OCI-M2 (cell line): ENCODE measurements around the gene DDX4.
"Not testable (repeated sequence)": the region's sequence is repeated elsewhere in the genome, so short reads cannot be mapped to it uniquely, and the experiment has no call there.

Source experiments
- DNase-seq: peaks from one replicate; lab custom pipeline; 2025; ENCODE audit not compliant: unreplicated experiment; lab: John Stamatoyannopoulos, UW

DDX4 gene

GRCh38 chr5:55720188-55720703 is 17.6 kb upstream of the DDX4 start:
- no peak for DNase-seq

GRCh38 chr5:55724281-55724680 is 13.6 kb upstream of the DDX4 start:
- DNase-seq: no peak

- no peak for DNase-seq
These were observed 6.0 kb upstream of the DDX4 start for GRCh38 chr5:55731848-55732247.

- no peak for DNase-seq
These were observed 5.3 kb upstream of the DDX4 start for GRCh38 chr5:55732585-55732984.

DNA sequence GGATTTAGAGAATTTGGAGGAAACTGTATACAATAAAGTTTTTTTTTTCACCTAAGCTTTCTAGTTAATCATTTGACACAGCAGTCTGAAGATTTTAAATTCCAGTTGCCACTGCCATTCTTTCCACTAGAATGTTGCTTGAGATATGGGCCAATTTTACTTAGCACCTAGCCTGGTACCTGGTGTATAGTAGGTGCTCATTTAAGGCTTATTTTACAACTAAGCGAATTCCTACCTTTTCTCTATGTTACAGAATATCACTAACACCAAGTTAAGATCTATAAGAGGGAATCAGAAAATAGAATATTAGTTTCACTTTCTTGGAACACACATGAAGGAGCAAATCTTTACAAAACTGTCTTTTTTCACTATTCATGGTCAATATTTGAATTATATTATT is 3.2 kb upstream of the DDX4 start:
- no peak for DNase-seq

DNA sequence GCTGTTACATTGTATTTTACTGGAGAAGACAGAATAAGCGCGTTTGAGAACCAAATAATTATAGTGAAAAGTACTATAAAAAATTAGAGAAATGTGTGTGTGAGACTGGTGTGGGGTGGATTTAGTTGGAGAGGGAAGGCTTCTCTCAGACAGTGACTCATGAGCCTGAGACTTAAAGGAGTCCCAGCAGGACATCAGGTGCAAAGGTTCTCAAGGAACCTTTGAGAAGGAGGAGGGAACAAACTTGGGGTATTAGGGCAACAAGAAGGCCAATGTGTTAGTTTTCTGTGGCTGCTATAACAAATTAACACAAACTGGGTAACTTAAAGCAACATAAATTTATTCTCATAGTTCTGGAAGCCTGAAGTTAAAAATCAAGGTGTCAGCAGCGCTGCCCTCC is 4.9 kb downstream of the DDX4 start:
- DNase-seq: no peak

- DNase-seq: no peak
These were observed 10.0 kb downstream of the DDX4 start for GRCh38 chr5:55747778-55748318.

- DNase-seq: no peak
These were observed 11.5 kb downstream of the DDX4 start for GRCh38 chr5:55749387-55749786.

- no peak for DNase-seq
These were observed 12.2 kb downstream of the DDX4 start for GRCh38 chr5:55750063-55750462.

GRCh38 chr5:55750499-55750898 is 12.6 kb downstream of the DDX4 start:
- no peak for DNase-seq

DNA sequence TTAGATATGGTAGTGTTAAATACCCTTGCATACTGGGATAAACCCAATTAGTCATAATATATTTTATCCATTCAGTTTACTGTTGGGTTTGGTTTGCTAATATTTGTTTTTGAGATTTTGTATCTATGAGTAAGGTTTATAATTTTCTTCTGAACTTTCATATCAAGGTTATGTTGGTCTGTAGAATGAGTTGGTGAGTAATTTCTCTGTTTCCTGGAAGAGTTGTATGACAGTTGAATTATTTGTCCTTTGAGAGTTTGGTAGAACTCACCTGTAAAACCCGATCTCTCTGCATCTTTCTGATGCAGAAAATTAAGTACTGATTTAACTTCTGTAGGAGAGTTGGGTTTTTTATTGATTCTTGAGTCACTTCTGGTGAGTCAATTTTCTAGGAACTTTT is 20.4 kb downstream of the DDX4 start:
- no peak for DNase-seq

DNA sequence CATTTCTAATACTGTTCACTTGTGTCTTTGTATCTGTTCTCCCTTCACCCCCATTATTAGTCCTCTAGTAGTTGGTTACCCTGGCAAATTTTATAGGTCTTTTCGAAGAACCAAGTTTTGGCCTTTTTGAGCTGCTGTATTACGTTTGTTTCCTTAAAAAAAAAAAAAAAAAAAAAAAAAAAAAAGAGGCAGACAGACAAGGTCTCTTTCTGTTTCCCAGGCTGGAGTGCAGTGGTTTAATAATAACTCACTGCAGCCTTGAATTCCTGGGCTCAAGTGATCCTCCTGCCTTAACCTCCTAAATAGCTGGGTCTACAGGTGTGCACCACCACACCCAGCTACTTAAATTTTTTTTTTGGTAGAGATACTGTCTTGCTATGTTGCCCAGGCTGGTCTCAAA is 20.9 kb downstream of the DDX4 start:
- no peak for DNase-seq

DNA sequence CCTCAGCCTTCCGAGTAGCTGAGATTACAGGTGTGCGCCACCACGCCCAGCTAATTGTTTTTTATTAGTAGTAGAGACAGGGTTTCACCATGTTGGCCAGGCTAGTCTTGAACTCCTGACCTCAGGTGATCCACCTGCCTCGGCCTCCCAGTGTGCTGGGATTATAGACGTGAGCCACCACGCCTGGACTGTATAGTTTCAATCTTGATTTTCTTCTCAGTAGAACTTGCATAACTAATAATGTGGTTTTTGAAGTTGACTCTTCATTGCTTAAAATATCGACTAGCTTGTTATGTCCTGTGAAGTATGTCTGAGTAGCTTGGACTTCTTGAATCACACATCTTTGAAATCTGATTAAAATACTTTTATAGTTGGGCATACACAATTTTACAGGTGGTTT is 23.9 kb downstream of the DDX4 start:
- DNase-seq: not testable (repeated sequence)

- DNase-seq: no peak
These were observed 26.0 kb downstream of the DDX4 start for GRCh38 chr5:55763746-55764420.

DNA sequence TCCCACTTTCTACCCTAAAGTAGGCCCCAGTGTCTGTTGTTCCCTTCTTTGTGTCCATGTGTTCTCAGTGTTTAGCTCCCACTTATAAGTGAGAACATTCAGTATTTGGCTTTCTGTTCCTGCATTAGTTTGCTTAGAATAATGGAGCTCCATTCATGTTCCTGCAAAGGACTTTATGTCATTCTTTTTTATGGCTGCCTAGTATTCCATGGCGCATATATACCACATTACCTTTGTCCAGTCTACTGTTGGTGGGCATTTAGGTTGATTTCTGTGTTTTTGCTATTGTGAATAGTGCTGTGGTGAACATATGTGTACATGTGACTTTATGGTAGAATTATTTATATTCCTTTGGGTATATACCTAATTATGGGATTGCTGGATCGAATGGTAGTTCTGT is 30.4 kb downstream of the DDX4 start:
- no peak for DNase-seq

GRCh38 chr5:55771175-55771655 is 33.4 kb downstream of the DDX4 start:
- DNase-seq: no peak

GRCh38 chr5:55773057-55773456 is 35.2 kb downstream of the DDX4 start:
- no peak for DNase-seq

DNA sequence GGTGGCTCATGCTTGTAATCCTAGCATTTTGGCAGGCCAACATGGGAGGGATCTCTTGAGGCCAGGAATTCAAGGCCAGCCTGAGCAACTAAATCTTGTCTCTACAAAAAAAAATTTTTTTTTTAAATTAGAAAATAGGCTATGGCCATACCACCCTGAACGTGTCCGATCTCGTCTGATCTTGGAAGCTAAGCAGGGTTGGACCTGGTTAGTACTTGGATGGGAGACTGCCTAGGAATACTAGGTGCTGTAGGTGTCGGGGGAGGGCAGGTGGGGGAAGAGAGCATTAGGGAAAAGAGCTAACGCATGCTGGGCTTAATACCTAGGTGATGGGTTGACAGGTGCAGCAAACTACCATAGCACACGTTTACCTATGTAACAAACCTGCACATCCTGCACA is 39.5 kb downstream of the DDX4 start:
- DNase-seq: no peak

GRCh38 chr5:55800924-55801323 is 63.1 kb downstream of the DDX4 start:
- DNase-seq: no peak

GRCh38 chr5:55808814-55809213 is 71.0 kb downstream of the DDX4 start:
- not testable (repeated sequence) for DNase-seq

- DNase-seq: not testable (repeated sequence)
These were observed 78.1 kb downstream of the DDX4 start for GRCh38 chr5:55815939-55816338.

GRCh38 chr5:55816342-55816741 is 78.5 kb downstream of the DDX4 start:
- DNase-seq: no peak

DNA sequence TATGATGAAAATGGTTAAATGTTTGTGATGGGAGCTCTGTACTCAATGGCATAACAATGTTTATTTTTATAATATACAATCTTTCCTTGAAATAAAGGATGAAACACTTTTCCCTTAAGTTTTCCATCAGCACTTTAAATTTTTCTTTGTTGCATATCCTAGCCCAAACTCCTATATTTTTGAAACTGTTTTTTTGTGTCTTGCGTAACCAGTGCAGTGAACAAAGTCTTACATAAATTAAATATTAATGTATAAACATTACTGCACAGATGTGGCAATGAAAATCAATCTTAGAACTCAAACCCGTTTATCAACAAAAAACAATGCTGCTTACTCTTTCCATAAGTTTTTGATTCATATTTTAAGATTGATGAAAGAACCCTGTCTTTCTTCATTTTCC is 79.2 kb downstream of the DDX4 start:
- DNase-seq: no peak
